Measurements from ENCODE around the gene RALGPS1. TPM values are rescaled to one million over a fixed set of nuclear protein-coding genes. Genes with fewer than 3 reads are reported as not detected.

Gene RALGPS1
- total RNA-seq, 1 experiment from 2014 or later = 18.6 TPM

DNA sequence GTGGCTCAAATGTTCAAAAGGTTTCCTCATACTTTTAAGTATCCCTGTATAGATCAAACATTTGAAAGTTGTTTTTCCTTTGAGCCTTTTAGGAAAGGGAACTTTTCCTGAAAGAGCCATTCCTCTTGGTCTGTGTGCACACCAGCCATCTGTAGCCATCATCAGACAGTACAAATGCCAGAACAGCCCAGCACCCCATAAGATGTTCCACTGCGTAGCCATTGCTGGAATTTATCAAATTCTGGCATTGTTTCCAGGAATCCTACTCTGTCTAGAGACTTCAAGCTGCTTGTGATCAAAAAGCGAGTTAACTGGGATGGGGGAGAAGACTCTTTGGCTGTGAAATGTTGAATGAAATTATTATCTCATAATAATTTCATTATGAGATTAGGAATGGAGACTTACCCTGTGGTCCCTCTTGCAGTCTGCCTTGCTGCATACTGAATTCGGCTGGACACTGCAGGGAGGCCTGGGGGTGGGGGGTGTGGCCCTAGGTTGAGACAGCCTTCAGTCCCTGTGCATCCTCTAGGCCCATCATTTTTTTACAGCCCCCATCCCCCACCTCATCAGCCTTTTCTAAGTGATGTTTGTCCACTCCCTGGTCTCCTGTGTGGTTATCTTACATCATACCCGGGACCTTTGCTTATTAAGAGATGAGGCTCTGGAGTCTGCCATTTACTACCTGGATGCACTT is 99.8 kb downstream of the RALGPS1 start:
- Histone ChIP-seq H2BK120ac (ENCODE audit: low read depth, low read length, poor library complexity, severe bottlenecking) (no peak overlapping the region), H3K9me3 (ENCODE audit: control insufficient read depth, low read depth, low read length) (no peaks in the 10 kb centered on the region), H4K8ac (replicated peaks; ENCODE audit: insufficient read length, low read depth, low read length) (no peak overlapping the region), H2AFZ (ENCODE audit: low read length) (no peak overlapping the region), H2BK20ac (ENCODE audit: low read depth, low read length, poor library complexity, severe bottlenecking) (no peak overlapping the region), H3K23me2 (ENCODE audit: insufficient read length, low read depth, low read length, poor library complexity, severe bottlenecking) (no peaks in the 10 kb centered on the region), H4K5ac (ENCODE audit: insufficient read length, low read depth, low read length) (no peak overlapping the region), H3K4ac (ENCODE audit: low read depth, low read length) (no peak overlapping the region), H3K79me2 (ENCODE audit: insufficient read depth, low read length) (no peaks in the 10 kb centered on the region; the same call in 1 of the 2 replicates), H2BK15ac (ENCODE audit: low read depth, low read length) (no peak overlapping the region), H2BK5ac (ENCODE audit: insufficient read length, low read length) (no peak overlapping the region), H3K4me2 (ENCODE audit: insufficient read depth, insufficient read length, low read length) (no peak overlapping the region), H2BK12ac (ENCODE audit: insufficient read length, low read depth, low read length) (no peak overlapping the region), H3K4me1 (ENCODE audit: insufficient read depth, low read length) (no peaks in the 10 kb centered on the region), H3K14ac (ENCODE audit: insufficient read depth, low read length) (no peak overlapping the region), H3K79me1 (ENCODE audit: insufficient read depth, low read depth, low read length, poor library complexity, severe bottlenecking) (no peaks in the 10 kb centered on the region), H3K56ac (ENCODE audit: insufficient read length, low read depth, low read length) (no peak overlapping the region), H4K20me1 (ENCODE audit: control insufficient read depth, insufficient read depth, insufficient read length) (no peaks in the 10 kb centered on the region), H3K18ac (ENCODE audit: insufficient read length, low read depth, low read length) (no peak overlapping the region), H2AK5ac (ENCODE audit: insufficient read length, low read length) (no peak overlapping the region), H3K27ac (ENCODE audit: insufficient read length, low read depth, low read length) (no peak overlapping the region), H3T11ph (ENCODE audit: low read length) (no peak overlapping the region), H3K23ac (ENCODE audit: insufficient read length, low read depth, low read length) (no peak overlapping the region), H3K27me3 (ENCODE audit: insufficient read depth, low read length) (no peaks in the 10 kb centered on the region), H4K91ac (ENCODE audit: insufficient read length, low read depth, low read length) (no peak overlapping the region), H3K9ac (ENCODE audit: extremely low read depth, insufficient read length, low read length) (no peak overlapping the region)
- peaks cover 10 to 12% of the 10 kb centered on the region in 2 experiments for H3K4me1 Mint-ChIP-seq
- no peak overlapping the region for H3K4me3 Mint-ChIP-seq
- no CpG with 5 or more reads among the region's 4 CpGs for WGBS (ENCODE audit: extremely low coverage, insufficient read length, low lambda C conversion rate)
- no peaks in the 10 kb centered on the region; the same call in 1 of the 2 replicates for H3K27me3 Mint-ChIP-seq (ENCODE audit: low read depth)
- H3K36me3 Mint-ChIP-seq (ENCODE audit: insufficient read depth in 1 of 3, low read depth in 3 of 3) = no peaks in the 10 kb centered on the region
- H3K27ac Mint-ChIP-seq = no peak overlapping the region
- TF ChIP-seq, protein P1, sequence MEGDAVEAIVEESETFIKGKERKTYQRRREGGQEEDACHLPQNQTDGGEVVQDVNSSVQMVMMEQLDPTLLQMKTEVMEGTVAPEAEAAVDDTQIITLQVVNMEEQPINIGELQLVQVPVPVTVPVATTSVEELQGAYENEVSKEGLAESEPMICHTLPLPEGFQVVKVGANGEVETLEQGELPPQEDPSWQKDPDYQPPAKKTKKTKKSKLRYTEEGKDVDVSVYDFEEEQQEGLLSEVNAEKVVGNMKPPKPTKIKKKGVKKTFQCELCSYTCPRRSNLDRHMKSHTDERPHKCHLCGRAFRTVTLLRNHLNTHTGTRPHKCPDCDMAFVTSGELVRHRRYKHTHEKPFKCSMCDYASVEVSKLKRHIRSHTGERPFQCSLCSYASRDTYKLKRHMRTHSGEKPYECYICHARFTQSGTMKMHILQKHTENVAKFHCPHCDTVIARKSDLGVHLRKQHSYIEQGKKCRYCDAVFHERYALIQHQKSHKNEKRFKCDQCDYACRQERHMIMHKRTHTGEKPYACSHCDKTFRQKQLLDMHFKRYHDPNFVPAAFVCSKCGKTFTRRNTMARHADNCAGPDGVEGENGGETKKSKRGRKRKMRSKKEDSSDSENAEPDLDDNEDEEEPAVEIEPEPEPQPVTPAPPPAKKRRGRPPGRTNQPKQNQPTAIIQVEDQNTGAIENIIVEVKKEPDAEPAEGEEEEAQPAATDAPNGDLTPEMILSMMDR (conservative IDR thresholded peaks at IDR 0.05) = no peak
- H3K9me3 Mint-ChIP-seq = no peaks in the 10 kb centered on the region
- DNase-seq = no peak

Measured in H9 (cell line).